ENCODE results near the gene BICDL1. TPM values are rescaled to one million over a fixed set of nuclear protein-coding genes. Genes with fewer than 3 reads are reported as not detected.

The BICDL1 gene
- total RNA-seq, 1 experiment from 2014 or later, result 18.2 TPM

DNA sequence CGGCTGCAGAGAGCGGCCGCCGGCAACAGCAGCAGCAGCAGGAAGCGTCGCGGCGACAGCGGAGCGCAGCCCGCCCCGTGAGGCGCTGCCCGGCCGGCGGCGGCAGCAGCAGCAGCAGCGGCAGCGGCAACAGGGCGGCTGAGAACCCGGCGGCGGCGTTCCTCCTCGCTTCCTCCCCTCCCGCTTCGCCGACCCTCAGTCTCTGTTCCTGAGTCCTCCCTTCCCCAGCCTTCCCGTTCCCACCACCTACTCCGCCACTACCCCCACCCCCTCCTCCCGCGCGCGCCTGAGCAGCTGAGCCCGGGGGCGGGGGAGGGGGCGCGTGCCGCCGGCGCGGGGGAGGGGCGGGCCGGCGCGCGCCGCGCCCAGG lies 310 bp downstream of the BICDL1 start:
- no peak for TF ChIP-seq CEBPB (IDR thresholded peaks at IDR 0.05; ENCODE audit: low read depth)
- TF ChIP-seq ATF3 (IDR thresholded peaks at IDR 0.05), result no peak
- TF ChIP-seq SP1 (IDR thresholded peaks at IDR 0.05; ENCODE audit: low read depth), result no peak
- no peak for TF ChIP-seq JUND (IDR thresholded peaks at IDR 0.05)
- TF ChIP-seq, protein P1, sequence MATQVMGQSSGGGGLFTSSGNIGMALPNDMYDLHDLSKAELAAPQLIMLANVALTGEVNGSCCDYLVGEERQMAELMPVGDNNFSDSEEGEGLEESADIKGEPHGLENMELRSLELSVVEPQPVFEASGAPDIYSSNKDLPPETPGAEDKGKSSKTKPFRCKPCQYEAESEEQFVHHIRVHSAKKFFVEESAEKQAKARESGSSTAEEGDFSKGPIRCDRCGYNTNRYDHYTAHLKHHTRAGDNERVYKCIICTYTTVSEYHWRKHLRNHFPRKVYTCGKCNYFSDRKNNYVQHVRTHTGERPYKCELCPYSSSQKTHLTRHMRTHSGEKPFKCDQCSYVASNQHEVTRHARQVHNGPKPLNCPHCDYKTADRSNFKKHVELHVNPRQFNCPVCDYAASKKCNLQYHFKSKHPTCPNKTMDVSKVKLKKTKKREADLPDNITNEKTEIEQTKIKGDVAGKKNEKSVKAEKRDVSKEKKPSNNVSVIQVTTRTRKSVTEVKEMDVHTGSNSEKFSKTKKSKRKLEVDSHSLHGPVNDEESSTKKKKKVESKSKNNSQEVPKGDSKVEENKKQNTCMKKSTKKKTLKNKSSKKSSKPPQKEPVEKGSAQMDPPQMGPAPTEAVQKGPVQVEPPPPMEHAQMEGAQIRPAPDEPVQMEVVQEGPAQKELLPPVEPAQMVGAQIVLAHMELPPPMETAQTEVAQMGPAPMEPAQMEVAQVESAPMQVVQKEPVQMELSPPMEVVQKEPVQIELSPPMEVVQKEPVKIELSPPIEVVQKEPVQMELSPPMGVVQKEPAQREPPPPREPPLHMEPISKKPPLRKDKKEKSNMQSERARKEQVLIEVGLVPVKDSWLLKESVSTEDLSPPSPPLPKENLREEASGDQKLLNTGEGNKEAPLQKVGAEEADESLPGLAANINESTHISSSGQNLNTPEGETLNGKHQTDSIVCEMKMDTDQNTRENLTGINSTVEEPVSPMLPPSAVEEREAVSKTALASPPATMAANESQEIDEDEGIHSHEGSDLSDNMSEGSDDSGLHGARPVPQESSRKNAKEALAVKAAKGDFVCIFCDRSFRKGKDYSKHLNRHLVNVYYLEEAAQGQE (IDR thresholded peaks at IDR 0.05; ENCODE audit: low read depth), result no peak
- no peak for TF ChIP-seq SRF (IDR thresholded peaks at IDR 0.05; ENCODE audit: low read depth)
- no peak for TF ChIP-seq TCF7L2 (IDR thresholded peaks at IDR 0.05; ENCODE audit: borderline replicate concordance, extremely low read depth, insufficient read depth, insufficient read length)
- no peak for TF ChIP-seq RAD21 (IDR thresholded peaks at IDR 0.05; ENCODE audit: low read depth)
- no peak for TF ChIP-seq EGR1 (IDR thresholded peaks at IDR 0.05; ENCODE audit: low read depth)
- H3K4me1 ChIP-seq (ENCODE audit: control insufficient read depth in 1 of 2, insufficient read depth in 2 of 2, low read length in 2 of 2), result peaks cover 10 to 21% of the 10 kb centered on the region in 2 experiments
- peak overlapping the region; percentile 43; the same call in 1 of the 2 replicates for H3K9ac ChIP-seq (ENCODE audit: low read length)
- H2AFZ ChIP-seq (ENCODE audit: low read depth, low read length, poor library complexity, severe bottlenecking), result no peak overlapping the region
- DNase-seq (ENCODE audit: low read depth, low spot score) (no peak), ATAC-seq (peak; percentile 37)
- no peaks in the 10 kb centered on the region for H3K9me3 ChIP-seq (ENCODE audit: control insufficient read depth in 1 of 2, insufficient read depth in 1 of 2, low read depth in 1 of 2, low read length in 2 of 2)
- no peaks in the 10 kb centered on the region for H3K9me2 ChIP-seq (ENCODE audit: insufficient read depth)
- no peaks in the 10 kb centered on the region for H3K36me3 ChIP-seq (ENCODE audit: control insufficient read depth in 1 of 2, insufficient read depth in 2 of 2, low read length in 2 of 2)
- peak overlapping the region; percentile 44 to 60 for H3K4me3 ChIP-seq (replicated peaks in 1 of 2; ENCODE audit: low read depth in 1 of 2, low read length in 2 of 2)
- H3K79me2 ChIP-seq (ENCODE audit: insufficient read depth, low read length), result no peaks in the 10 kb centered on the region
- RAD21 ChIA-PET (ENCODE audit: low non-redundant PET in 1 of 2, low total read pairs in 2 of 2, uncharacterized antibody in 2 of 2, unreplicated experiment in 2 of 2), result interaction anchor here in 1 of 2 experiments (0.9 kb wide), 1 partner anchor 15 kb away, joined by 3 read pairs; no protein-coding TSS in a partner anchor
- H3K27ac ChIP-seq (ENCODE audit: low read depth, low read length), result peak overlapping the region; percentile 61
- H4K20me1 ChIP-seq (ENCODE audit: insufficient read depth), result no peaks in the 10 kb centered on the region
- CTCF ChIA-PET, result interaction anchor here (0.7 to 1.3 kb wide), 4 partner anchors 11 to 98 kb away, joined by 3 to 5 read pairs (median 4); no protein-coding TSS in a partner anchor
- POLR2A ChIA-PET, result interaction anchor here (1.0 to 1.2 kb wide), 3 partner anchors 15 to 212 kb away, joined by 3 read pairs; partner anchors contain the start of gene RPLP0
- intact Hi-C loops (cut with micrococcal nuclease), result loop anchor here (2.0 kb wide), 1 partner anchor 97 kb away; no protein-coding TSS in a partner anchor
- H3K4me2 ChIP-seq (ENCODE audit: low read length), result peak overlapping the region; percentile 90
- BruUV-seq (replicated peaks), result no TSS peak
- no peaks in the 10 kb centered on the region for H3K27me3 ChIP-seq (ENCODE audit: insufficient read depth, low read length)
